ENCODE results near the gene FOXI1. TPM values are rescaled to one million over a fixed set of nuclear protein-coding genes. Genes with fewer than 3 reads are reported as not detected.
"Not testable (repeated sequence)": the region's sequence is repeated elsewhere in the genome, so short reads cannot be mapped to it uniquely, and the experiment has no call there.

FOXI1 gene
- total RNA-seq, 4 donors from 2014 or later, result not detected

DNA sequence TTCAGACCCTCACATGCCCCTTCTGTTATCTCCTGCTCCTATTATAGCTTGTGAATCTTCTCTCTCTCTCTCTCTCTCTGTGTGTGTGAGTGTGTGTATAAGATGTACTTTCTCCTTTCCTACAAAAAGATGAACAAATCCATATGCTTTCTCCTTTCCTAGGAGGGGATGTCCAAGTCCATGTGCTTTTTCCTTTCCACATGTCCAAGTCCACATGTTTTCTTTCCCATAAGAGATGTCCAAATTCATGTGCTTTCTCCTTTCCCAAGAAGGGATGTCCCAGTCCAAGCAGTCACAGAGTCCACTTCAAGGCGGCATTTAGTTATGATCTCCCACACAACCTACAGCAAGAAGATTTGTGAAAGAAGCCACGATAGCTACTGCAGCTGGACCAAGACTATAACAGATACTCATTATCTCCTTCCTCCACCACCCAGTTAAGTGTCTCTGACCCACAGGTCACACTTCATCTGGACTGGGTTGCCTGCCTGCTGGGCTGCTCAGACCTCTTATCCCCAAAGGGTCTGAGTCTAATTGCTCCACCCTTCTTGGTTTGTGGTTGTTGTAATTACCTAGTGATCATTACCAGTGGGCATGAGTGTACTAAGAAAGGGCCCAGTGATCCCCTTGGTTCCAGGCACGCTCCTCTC is 18.4 kb upstream of the FOXI1 start:
- intact Hi-C loops (cut with DNase I), result no loop called here
- no peaks in the 10 kb centered on the region for H3K9me3 ChIP-seq
- TF ChIP-seq POLR2A (IDR thresholded peaks at IDR 0.05), result no peak
- TF ChIP-seq, protein P1, sequence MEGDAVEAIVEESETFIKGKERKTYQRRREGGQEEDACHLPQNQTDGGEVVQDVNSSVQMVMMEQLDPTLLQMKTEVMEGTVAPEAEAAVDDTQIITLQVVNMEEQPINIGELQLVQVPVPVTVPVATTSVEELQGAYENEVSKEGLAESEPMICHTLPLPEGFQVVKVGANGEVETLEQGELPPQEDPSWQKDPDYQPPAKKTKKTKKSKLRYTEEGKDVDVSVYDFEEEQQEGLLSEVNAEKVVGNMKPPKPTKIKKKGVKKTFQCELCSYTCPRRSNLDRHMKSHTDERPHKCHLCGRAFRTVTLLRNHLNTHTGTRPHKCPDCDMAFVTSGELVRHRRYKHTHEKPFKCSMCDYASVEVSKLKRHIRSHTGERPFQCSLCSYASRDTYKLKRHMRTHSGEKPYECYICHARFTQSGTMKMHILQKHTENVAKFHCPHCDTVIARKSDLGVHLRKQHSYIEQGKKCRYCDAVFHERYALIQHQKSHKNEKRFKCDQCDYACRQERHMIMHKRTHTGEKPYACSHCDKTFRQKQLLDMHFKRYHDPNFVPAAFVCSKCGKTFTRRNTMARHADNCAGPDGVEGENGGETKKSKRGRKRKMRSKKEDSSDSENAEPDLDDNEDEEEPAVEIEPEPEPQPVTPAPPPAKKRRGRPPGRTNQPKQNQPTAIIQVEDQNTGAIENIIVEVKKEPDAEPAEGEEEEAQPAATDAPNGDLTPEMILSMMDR (IDR thresholded peaks at IDR 0.05), result no peak
- no peaks in the 10 kb centered on the region for H3K36me3 ChIP-seq
- no peaks in the 10 kb centered on the region for H3K27me3 ChIP-seq
- no peak for DNase-seq
- no peaks in the 10 kb centered on the region for H3K4me1 ChIP-seq
- no peak overlapping the region for H3K27ac ChIP-seq
- WGBS, 2 donors, result 70 to 72% methylated on average over 3 of the region's 3 CpGs
- H3K4me3 ChIP-seq (replicated peaks in 1 of 3), result no peak overlapping the region

DNA sequence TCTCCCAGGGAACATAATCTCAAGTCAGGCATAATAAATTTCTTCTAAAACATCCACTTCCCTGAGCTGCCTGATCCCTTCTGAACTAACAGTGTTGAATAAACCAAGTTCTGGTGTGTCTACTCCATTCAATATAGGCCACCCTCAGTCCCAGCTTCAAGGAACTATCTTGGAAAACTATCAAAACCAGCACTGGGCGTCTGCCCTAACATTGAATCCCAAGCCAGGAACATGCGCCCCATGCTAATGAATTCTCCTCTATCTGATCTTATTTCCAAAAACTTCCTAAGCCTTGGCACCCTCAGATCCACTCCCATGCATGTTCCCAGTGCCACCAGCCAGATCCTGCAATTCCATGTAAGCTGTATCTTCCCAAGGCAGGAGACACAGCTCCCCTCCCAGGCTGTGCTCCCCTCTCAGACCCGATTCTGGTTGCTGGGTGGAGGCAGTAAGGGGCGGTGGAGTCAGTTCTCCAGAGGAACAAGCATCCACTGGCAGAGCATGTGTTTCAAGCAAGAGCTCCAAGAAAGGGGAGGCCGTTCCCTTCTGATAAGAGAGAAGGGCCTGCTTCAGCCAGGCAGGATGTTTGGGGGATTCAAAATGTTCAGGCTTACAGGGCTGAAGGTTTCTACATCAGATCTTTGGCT is 13.1 kb upstream of the FOXI1 start:
- WGBS, 2 donors, result 49 to 59% methylated on average over 5 of the region's 5 CpGs
- intact Hi-C loops (cut with DNase I), result no loop called here
- H3K4me3 ChIP-seq (replicated peaks in 1 of 3), result no peak overlapping the region
- H3K27me3 ChIP-seq, result no peaks in the 10 kb centered on the region
- no peaks in the 10 kb centered on the region for H3K9me3 ChIP-seq
- H3K36me3 ChIP-seq, result no peaks in the 10 kb centered on the region
- DNase-seq, result no peak
- TF ChIP-seq, protein P1 (IDR thresholded peaks at IDR 0.05), result no peak
- TF ChIP-seq POLR2A (IDR thresholded peaks at IDR 0.05), result no peak
- H3K27ac ChIP-seq, result no peak overlapping the region
- no peaks in the 10 kb centered on the region for H3K4me1 ChIP-seq

DNA sequence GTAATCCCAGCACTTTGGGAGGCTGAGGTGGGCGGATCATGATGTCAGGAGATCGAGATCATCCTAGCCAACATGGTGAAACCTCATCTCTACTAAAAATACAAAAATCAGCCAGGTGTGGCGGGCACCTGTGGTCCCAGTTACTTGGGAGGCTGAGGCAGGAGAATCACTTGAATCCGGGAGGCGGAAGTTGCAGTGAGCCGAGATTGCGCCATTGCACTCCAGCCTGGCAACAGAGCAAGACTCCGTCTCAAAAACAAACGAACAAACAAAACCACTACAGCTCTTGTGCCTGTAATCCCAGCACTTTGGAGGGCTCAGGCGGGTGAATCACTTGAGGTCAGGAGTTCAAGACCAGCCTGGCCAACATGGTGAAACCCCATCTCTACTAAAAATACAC is 11.4 kb upstream of the FOXI1 start:
- H3K27ac ChIP-seq; H3K4me1 ChIP-seq; H3K9me3 ChIP-seq; intact Hi-C loops (cut with DNase I); H3K27me3 ChIP-seq; DNase-seq; H3K4me3 ChIP-seq (replicated peaks in 1 of 3); H3K36me3 ChIP-seq: not testable (repeated sequence)
- WGBS, 2 donors, result 85 to 89% methylated on average over 10 of the region's 10 CpGs

- Histone ChIP-seq H3K9me3 (no peaks in the 10 kb centered on the region), H3K27me3 (no peaks in the 10 kb centered on the region), H3K4me3 (replicated peaks in 1 of 3) (no peak overlapping the region), H3K27ac (no peak overlapping the region), H3K36me3 (no peaks in the 10 kb centered on the region), H3K4me1 (no peaks in the 10 kb centered on the region)
- TF ChIP-seq, protein P1 (IDR thresholded peaks at IDR 0.05), result no peak
- TF ChIP-seq POLR2A (IDR thresholded peaks at IDR 0.05), result no peak
- intact Hi-C loops (cut with DNase I), result no loop called here
- WGBS, 2 donors, result 58 to 63% methylated on average over 1 of the region's 1 CpG
- no peak for DNase-seq
These were observed 10.1 kb upstream of the FOXI1 start for GRCh38 chr5:170095646-170096045.

DNA sequence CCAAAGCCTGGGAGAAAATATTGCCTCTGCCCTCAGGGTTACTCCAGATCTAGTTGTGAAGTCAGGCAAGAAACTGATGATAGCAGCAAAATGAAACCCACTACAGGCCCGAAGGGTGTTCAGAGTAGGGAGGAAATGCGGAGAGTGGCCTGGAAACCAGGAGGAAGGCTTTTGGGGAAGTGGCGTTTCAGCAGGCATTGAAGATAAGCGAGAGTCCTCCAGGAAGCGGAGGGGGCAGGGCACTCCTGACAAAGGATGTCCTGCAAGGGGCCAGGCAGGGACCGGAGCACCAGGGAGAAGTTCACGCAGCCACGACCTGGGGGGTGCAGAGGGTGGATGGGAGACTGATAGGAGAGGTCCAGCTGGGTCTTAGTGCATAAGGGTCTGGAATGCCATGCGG is 7.8 kb upstream of the FOXI1 start:
- Histone ChIP-seq H3K36me3 (no peaks in the 10 kb centered on the region), H3K27ac (no peak overlapping the region), H3K9me3 (no peaks in the 10 kb centered on the region), H3K4me3 (replicated peaks in 1 of 3) (no peak overlapping the region), H3K27me3 (no peaks in the 10 kb centered on the region), H3K4me1 (no peaks in the 10 kb centered on the region)
- TF ChIP-seq POLR2A (IDR thresholded peaks at IDR 0.05), result no peak
- TF ChIP-seq, protein P1 (IDR thresholded peaks at IDR 0.05), result no peak
- no peak for DNase-seq
- 73 to 75% methylated on average over 9 of the region's 9 CpGs for WGBS, 2 donors
- intact Hi-C loops (cut with DNase I), result no loop called here
